SK-N-MC (cell line): ENCODE results near the gene AFAP1L2.

ENCODE experiments used
- EZH2 ChIP-seq: fragments of 200-600 bp; sonication (generic); IDR thresholded peaks from one replicate; pipeline ENCODE4 v1.6.1; 2017; ENCODE audit warnings: antibody characterized with exemption
- POLR2AphosphoS5 ChIP-seq: IDR thresholded peaks from 2 replicates; pipeline ENCODE4 v1.6.1; 2012; ENCODE audit warnings: mild to moderate bottlenecking, low read depth, low read length, borderline replicate concordance

GRCh38 chr10:114257498-114257897 is 146.8 kb downstream of the AFAP1L2 start:
- no peak for TF ChIP-seq EZH2
- no peak for TF ChIP-seq POLR2AphosphoS5
